ELF-1 (cell line): ENCODE measurements around the gene POLR3B.
"Not testable (repeated sequence)": the region's sequence is repeated elsewhere in the genome, so short reads cannot be mapped to it uniquely, and the experiment has no call there.

Source experiments
- DNase-seq: peaks from one replicate; pipeline ENCODE4 v3.0.0-alpha.2; 2016; ENCODE audit warnings: low read depth, low spot score

Gene POLR3B

GRCh38 chr12:106459534-106459933, 102.0 kb downstream of the POLR3B start:
- no peak for DNase-seq

- no peak for DNase-seq
These were observed 104.2 kb downstream of the POLR3B start for GRCh38 chr12:106461730-106462129.

- DNase-seq: not testable (repeated sequence)
These were observed 108.1 kb downstream of the POLR3B start for GRCh38 chr12:106465605-106466004.

GRCh38 chr12:106475662-106476061, 118.1 kb downstream of the POLR3B start:
- DNase-seq: not testable (repeated sequence)

GRCh38 chr12:106477627-106478026, 120.1 kb downstream of the POLR3B start:
- peak; percentile 34 for DNase-seq

- no peak for DNase-seq
These were observed 122.7 kb downstream of the POLR3B start for GRCh38 chr12:106480251-106480650.

GRCh38 chr12:106481246-106481645, 123.7 kb downstream of the POLR3B start:
- DNase-seq: no peak

GRCh38 chr12:106487664-106488063, 130.1 kb downstream of the POLR3B start:
- DNase-seq: no peak

GRCh38 chr12:106488884-106489283, 131.3 kb downstream of the POLR3B start:
- DNase-seq: no peak

- DNase-seq: no peak
These were observed 132.7 kb downstream of the POLR3B start for GRCh38 chr12:106490264-106490663.

- no peak for DNase-seq
These were observed 135.3 kb downstream of the POLR3B start for GRCh38 chr12:106492857-106493256.

GRCh38 chr12:106493531-106493930, 136.0 kb downstream of the POLR3B start:
- peak; percentile 20 for DNase-seq

GRCh38 chr12:106495354-106495965, 137.9 kb downstream of the POLR3B start:
- no peak for DNase-seq

- DNase-seq: no peak
These were observed 140.5 kb downstream of the POLR3B start for GRCh38 chr12:106498056-106498455.

- no peak for DNase-seq
These were observed 142.1 kb downstream of the POLR3B start for GRCh38 chr12:106499628-106500027.

GRCh38 chr12:106506691-106507090, 149.1 kb downstream of the POLR3B start:
- no peak for DNase-seq

GRCh38 chr12:106508966-106509365, 151.4 kb downstream of the POLR3B start:
- no peak for DNase-seq

- no peak for DNase-seq
These were observed 153.8 kb downstream of the POLR3B start for GRCh38 chr12:106511365-106511764.

- DNase-seq: no peak
These were observed 159.8 kb downstream of the POLR3B start for GRCh38 chr12:106517314-106517713.

GRCh38 chr12:106519607-106520021, 162.1 kb downstream of the POLR3B start:
- peak; percentile 16 for DNase-seq

- DNase-seq: no peak
These were observed 164.4 kb downstream of the POLR3B start for GRCh38 chr12:106521901-106522300.

- DNase-seq: no peak
These were observed 165.2 kb downstream of the POLR3B start for GRCh38 chr12:106522708-106523107.

GRCh38 chr12:106527356-106527755, 169.8 kb downstream of the POLR3B start:
- no peak for DNase-seq

GRCh38 chr12:106541201-106541600, 183.7 kb downstream of the POLR3B start:
- DNase-seq: no peak
